Measurements from ENCODE around the gene USH2A.

- TF ChIP-seq CTCF (IDR thresholded peaks at IDR 0.05) (no peak), POLR2AphosphoS5 (IDR thresholded peaks at IDR 0.05) (no peak), POLR2A (IDR thresholded peaks at IDR 0.05) (no peak)
Measured at GRCh38 chr1:215899901-215900300, 523.3 kb downstream of the USH2A start.

Measured in prostate gland (tissue), 2 donors.